Astrocyte of the cerebellum (primary cell): ENCODE data around the gene APOBEC3A.
"Not testable (repeated sequence)": the region's sequence is repeated elsewhere in the genome, so short reads cannot be mapped to it uniquely, and the experiment has no call there.

ENCODE experiments used
- DNase-seq: peaks from one replicate; pipeline ENCODE4 v3.0.0-alpha.2; 2011; ENCODE audit warnings: low read depth
- H3K4me3 ChIP-seq: 2 replicates; pipeline ENCODE4 v1.5.1; 2011; ENCODE audit warnings: mild to moderate bottlenecking, low read depth, low read length, moderate library complexity
- in situ Hi-C: cut with HindIII; loops from 2 replicates; pipeline ENCODE4 v1.10.0; 2017; ENCODE audit warnings: low sequenced_read_pairs
- TF ChIP-seq, protein P1 (sequence below): IDR thresholded peaks from 2 replicates; pipeline ENCODE4 v1.5.1; 2012; ENCODE audit warnings: low read length, low read depth, moderate library complexity, mild to moderate bottlenecking; ENCODE audit errors: missing control alignments

The APOBEC3A gene

GRCh38 chr22:38956551-38956950, 858 bp upstream of the APOBEC3A start:
- TF ChIP-seq, protein P1, sequence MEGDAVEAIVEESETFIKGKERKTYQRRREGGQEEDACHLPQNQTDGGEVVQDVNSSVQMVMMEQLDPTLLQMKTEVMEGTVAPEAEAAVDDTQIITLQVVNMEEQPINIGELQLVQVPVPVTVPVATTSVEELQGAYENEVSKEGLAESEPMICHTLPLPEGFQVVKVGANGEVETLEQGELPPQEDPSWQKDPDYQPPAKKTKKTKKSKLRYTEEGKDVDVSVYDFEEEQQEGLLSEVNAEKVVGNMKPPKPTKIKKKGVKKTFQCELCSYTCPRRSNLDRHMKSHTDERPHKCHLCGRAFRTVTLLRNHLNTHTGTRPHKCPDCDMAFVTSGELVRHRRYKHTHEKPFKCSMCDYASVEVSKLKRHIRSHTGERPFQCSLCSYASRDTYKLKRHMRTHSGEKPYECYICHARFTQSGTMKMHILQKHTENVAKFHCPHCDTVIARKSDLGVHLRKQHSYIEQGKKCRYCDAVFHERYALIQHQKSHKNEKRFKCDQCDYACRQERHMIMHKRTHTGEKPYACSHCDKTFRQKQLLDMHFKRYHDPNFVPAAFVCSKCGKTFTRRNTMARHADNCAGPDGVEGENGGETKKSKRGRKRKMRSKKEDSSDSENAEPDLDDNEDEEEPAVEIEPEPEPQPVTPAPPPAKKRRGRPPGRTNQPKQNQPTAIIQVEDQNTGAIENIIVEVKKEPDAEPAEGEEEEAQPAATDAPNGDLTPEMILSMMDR = no peak
- no peak for DNase-seq
- in situ Hi-C loops = loop anchor here (5.0 kb wide), 1 partner anchor 34 kb away; no protein-coding TSS in a partner anchor
- H3K4me3 ChIP-seq = no peak overlapping the region

GRCh38 chr22:38957808-38958650, 620 bp downstream of the APOBEC3A start:
- no peak overlapping the region for H3K4me3 ChIP-seq
- TF ChIP-seq, protein P1 = no peak
- in situ Hi-C loops = loop anchor here (5.0 kb wide), 1 partner anchor 36 kb away; no protein-coding TSS in a partner anchor
- DNase-seq = no peak

- in situ Hi-C loops = loop anchor here (5.0 kb wide), 1 partner anchor 36 kb away; no protein-coding TSS in a partner anchor
- not testable (repeated sequence) for H3K4me3 ChIP-seq, DNase-seq
These were observed 1.2 kb downstream of the APOBEC3A start for GRCh38 chr22:38958651-38958943.

GRCh38 chr22:38959590-38959989, 2.2 kb downstream of the APOBEC3A start:
- H3K4me3 ChIP-seq = no peak overlapping the region
- in situ Hi-C loops = loop anchor here (5.0 kb wide), 1 partner anchor 37 kb away; no protein-coding TSS in a partner anchor
- DNase-seq = no peak
- TF ChIP-seq, protein P1 = no peak

- H3K4me3 ChIP-seq, DNase-seq, in situ Hi-C loops: not testable (repeated sequence)
These were observed 3.3 kb downstream of the APOBEC3A start for GRCh38 chr22:38960673-38961072.

DNA sequence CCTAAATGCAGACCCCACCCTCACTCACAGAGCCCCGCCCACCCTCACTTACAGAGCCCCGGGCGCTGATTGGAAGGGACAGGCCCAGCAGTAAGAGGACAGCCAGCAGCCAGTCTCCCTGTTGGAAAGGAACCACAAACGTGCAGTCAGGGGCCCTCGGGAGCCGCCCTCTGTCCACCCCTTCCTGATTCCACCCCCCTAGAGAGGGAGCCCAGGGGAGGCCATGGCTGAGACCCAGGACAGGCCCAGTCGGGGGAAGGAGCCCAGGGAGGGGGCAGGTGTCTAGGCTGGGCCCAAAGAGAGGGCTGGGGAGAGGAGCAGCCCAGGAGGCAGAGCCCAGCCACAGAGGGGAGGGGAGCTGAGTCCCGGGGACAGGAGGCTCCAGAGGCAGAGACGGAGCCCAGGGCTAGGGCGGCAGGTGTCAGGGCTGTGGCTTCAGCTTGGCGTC, 5.9 kb downstream of the APOBEC3A start:
- in situ Hi-C loops, DNase-seq: not testable (repeated sequence)

GRCh38 chr22:38963872-38964271, 6.5 kb downstream of the APOBEC3A start:
- in situ Hi-C loops = no loop called here
- no peak overlapping the region for H3K4me3 ChIP-seq
- TF ChIP-seq, protein P1 = no peak
- DNase-seq = no peak

More for the DNA sequence above, 5.9 kb downstream of the APOBEC3A start:
- not testable (repeated sequence) for H3K4me3 ChIP-seq

DNA sequence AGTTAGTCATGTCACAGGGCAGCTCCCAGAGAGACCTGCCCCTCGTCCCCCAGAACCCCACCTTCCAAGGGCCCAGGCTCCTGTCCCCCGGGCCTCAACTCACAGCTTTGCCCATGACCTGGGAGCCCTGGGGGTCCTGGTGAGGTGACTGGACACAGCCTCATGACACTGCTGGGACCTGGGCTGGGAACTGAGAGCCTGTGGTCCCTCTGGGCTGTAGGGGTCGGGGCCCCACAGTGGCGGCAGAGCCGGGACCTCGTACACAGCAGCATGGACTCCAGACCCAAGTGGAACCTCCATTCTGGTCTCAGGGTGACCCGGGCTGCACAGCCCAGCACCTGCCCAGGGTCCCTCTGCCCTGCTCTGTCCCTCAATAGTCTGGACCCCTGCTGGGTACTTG, 6.9 kb downstream of the APOBEC3A start:
- TF ChIP-seq, protein P1 = no peak
- DNase-seq = no peak
- H3K4me3 ChIP-seq = no peak overlapping the region
- in situ Hi-C loops = no loop called here
